Prostate gland (tissue), 2 donors: ENCODE data around the gene FBXL7. TPM values are rescaled to one million over a fixed set of nuclear protein-coding genes. Genes with fewer than 3 reads are reported as not detected.

ENCODE experiments used
- DNase-seq: peaks from one replicate; pipeline ENCODE4 v3.0.0-alpha.2; 2019; ENCODE audit warnings: low spot score
- H3K27ac ChIP-seq, 2 donors: fragments of 200-600 bp; sonication (generic); 2 replicates each; pipeline ENCODE4 v1.5.1; 2017 to 2019
- H3K27me3 ChIP-seq: fragments of 200-600 bp; sonication (generic); replicated peaks from 2 replicates; pipeline ENCODE4 v1.5.1; 2019; ENCODE audit not compliant: insufficient read depth
- H3K36me3 ChIP-seq, 2 donors: fragments of 200-600 bp; sonication (generic); 1 replicate in 1 of 2; 2 replicates in 1 of 2; pipeline versions ENCODE4 v1.5.1 to v1.8.1; 2017 to 2019
- H3K4me1 ChIP-seq: fragments of 200-600 bp; sonication (generic); replicated peaks from 2 replicates; pipeline ENCODE4 v1.5.1; 2019
- H3K4me3 ChIP-seq, 2 donors: fragments of 200-600 bp; sonication (generic); 2 replicates each; pipeline ENCODE4 v1.5.1; 2017 to 2019
- H3K9me3 ChIP-seq: fragments of 200-600 bp; sonication (generic); 2 replicates; pipeline ENCODE4 v1.5.1; 2017
- CTCF ChIP-seq, 4 experiments: fragments of 200-600 bp in 2 of 4; fragments of 450-650 bp in 2 of 4; sonication (generic) in 2 of 4; IDR thresholded peaks; 1 replicate in 3 of 4; 2 replicates in 1 of 4; pipeline ENCODE4 v1.5.1; 2016 to 2019; ENCODE audit warnings: antibody characterized with exemption in 4 of 4, mild to moderate bottlenecking in 2 of 4, moderate library complexity in 2 of 4
- POLR2A ChIP-seq: fragments of 450-650 bp; IDR thresholded peaks from one replicate; pipeline ENCODE4 v1.6.1; 2016; ENCODE audit warnings: antibody characterized with exemption, mild to moderate bottlenecking
- POLR2AphosphoS5 ChIP-seq: sonication (generic); formaldehyde crosslinking; IDR thresholded peaks from one replicate; pipeline ENCODE4 v1.6.1; 2017; ENCODE audit warnings: antibody characterized with exemption
- WGBS: methylation state at CpG from one replicate; pipeline ENCODE4 v1.1.5; 2018; 5-methylcytosine and 5-hydroxymethylcytosine counted together
- intact Hi-C: fragments of 100-400 bp; cut with DNase I; formaldehyde crosslinking; loops from one replicate; pipeline ENCODE4 v1.14.2; 2022
- total RNA-seq, 2 donors: library from RNA; depleted of rRNA; stranded (reverse); fragments of >200 nt; gene quantifications; one replicate each; pipeline ENCODE4 v1.1.0, GENCODE V29; 2016

FBXL7 gene
- total RNA-seq, 2 donors from 2014 or later: 21.2 to 24.2 TPM

DNA sequence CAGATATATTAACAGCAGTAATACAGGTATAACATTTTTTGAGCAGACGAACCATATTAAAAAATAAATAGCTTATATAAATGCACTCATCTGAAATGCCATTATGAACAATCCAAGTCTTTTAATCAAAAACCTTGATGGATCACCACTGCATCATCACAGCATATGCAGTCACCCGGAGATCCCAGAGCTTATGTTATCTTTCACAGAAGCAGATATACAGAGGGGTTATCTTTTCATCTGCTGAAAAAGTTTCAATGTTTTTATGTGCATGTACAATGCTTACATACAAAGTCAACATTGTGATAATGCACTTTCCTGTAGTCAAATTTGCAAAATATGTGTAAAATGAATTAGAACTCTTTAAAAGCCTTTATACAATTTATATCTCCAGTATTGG is 211.9 kb downstream of the FBXL7 start:
- DNase-seq: no peak
- H3K4me3 ChIP-seq: no peak overlapping the region
- no peak for TF ChIP-seq POLR2A

GRCh38 chr5:15715535-15715934 is 215.6 kb downstream of the FBXL7 start:
- no peaks in the 10 kb centered on the region for H3K27me3 ChIP-seq
- H3K4me3 ChIP-seq: no peak overlapping the region
- TF ChIP-seq CTCF (IDR thresholded peaks at IDR 0.05) (no peak), POLR2A (no peak), POLR2AphosphoS5 (no peak)
- H3K36me3 ChIP-seq: no peaks in the 10 kb centered on the region
- intact Hi-C loops: no loop called here
- no peaks in the 10 kb centered on the region for H3K9me3 ChIP-seq
- no peak for DNase-seq
- H3K4me1 ChIP-seq: no peaks in the 10 kb centered on the region
- H3K27ac ChIP-seq: no peak overlapping the region
- 83% methylated on average over 2 of the region's 2 CpGs for WGBS

More for the DNA sequence above, 211.9 kb downstream of the FBXL7 start:
- Histone ChIP-seq H3K36me3 (no peaks in the 10 kb centered on the region), H3K27ac (no peak overlapping the region), H3K4me1 (no peaks in the 10 kb centered on the region), H3K9me3 (no peaks in the 10 kb centered on the region), H3K27me3 (no peaks in the 10 kb centered on the region)
- WGBS: 91% methylated on average over 2 of the region's 2 CpGs
- intact Hi-C loops: no loop called here

- no peaks in the 10 kb centered on the region for H3K27me3 ChIP-seq
- H3K4me3 ChIP-seq: no peak overlapping the region
- TF ChIP-seq CTCF (IDR thresholded peaks at IDR 0.05) (no peak), POLR2A (no peak), POLR2AphosphoS5 (no peak)
- no peak for DNase-seq
- no peaks in the 10 kb centered on the region for H3K36me3 ChIP-seq
- intact Hi-C loops: no loop called here
- H3K9me3 ChIP-seq: no peaks in the 10 kb centered on the region
- H3K4me1 ChIP-seq: no peaks in the 10 kb centered on the region
- WGBS: 46% methylated on average over 5 of the region's 5 CpGs
- H3K27ac ChIP-seq: no peak overlapping the region
Observed at GRCh38 chr5:15715967-15716366, 216.0 kb downstream of the FBXL7 start.

GRCh38 chr5:15717001-15717400 is 217.0 kb downstream of the FBXL7 start:
- DNase-seq: no peak
- Histone ChIP-seq H3K4me3 (no peak overlapping the region), H3K27me3 (no peaks in the 10 kb centered on the region), H3K36me3 (no peaks in the 10 kb centered on the region), H3K27ac (no peak overlapping the region), H3K4me1 (no peaks in the 10 kb centered on the region), H3K9me3 (no peaks in the 10 kb centered on the region)
- no peak for TF ChIP-seq POLR2AphosphoS5
- no peak for TF ChIP-seq POLR2A
- TF ChIP-seq CTCF (IDR thresholded peaks at IDR 0.05): no peak
- 70% methylated on average over 4 of the region's 4 CpGs for WGBS
- intact Hi-C loops: no loop called here

DNA sequence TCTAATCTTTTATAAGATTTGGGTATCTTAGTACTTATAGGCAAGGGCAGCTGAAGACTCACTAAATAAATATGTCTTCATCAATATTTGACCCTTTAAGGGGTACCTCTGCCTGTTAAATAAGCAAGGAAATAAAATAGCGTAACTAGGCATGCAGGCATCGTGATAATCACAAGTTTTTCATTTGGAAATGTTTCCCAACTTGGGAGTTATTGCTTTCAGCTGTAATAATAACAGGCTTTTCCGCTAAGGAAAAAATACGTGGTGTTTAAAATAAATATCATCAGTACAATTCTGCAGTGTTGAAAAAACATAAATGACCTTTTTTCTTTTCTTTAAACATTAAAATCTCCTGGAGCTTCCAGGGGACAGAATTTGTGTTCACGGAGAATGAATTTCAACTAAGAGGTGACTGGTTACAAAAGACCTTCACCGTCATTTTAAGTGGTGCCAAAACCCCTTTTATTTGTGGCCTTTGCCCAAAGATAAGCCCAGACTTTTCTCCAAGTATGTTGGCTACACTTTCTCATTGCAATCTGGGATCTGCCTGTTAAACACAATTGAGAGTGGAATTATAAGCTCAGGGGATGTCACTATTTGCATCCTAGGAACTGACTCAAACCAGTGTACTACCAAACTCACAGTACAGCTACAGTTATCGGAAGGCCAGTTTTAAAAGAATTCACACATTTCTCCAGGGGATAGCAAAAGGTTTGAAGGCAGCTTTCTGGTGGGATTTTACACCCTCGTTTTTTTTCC is 218.6 kb downstream of the FBXL7 start:
- TF ChIP-seq POLR2A (no peak), POLR2AphosphoS5 (no peak), CTCF (IDR thresholded peaks at IDR 0.05) (no peak)
- no peak for DNase-seq
- intact Hi-C loops: no loop called here
- Histone ChIP-seq H3K27ac (no peak overlapping the region), H3K9me3 (no peaks in the 10 kb centered on the region), H3K27me3 (no peaks in the 10 kb centered on the region), H3K4me3 (no peak overlapping the region), H3K4me1 (no peaks in the 10 kb centered on the region), H3K36me3 (no peaks in the 10 kb centered on the region)
- 51% methylated on average over 8 of the region's 8 CpGs for WGBS
